ENCODE data around the gene CLECL1.
"Not testable (repeated sequence)": the region's sequence is repeated elsewhere in the genome, so short reads cannot be mapped to it uniquely, and the experiment has no call there.

The CLECL1 gene

GRCh38 chr12:9752145-9752933, 19.4 kb upstream of the CLECL1 start:
- DNase-seq (ENCODE audit: insufficient read length, low spot score) (no peak), FAIRE-seq (peak; percentile 33)

- DNase-seq (ENCODE audit: insufficient read length, low spot score) (no peak), FAIRE-seq (peak; percentile 88)
Measured at GRCh38 chr12:9751204-9752144, 18.6 kb upstream of the CLECL1 start.

- FAIRE-seq, result peak; percentile 94
- no peak for DNase-seq (ENCODE audit: insufficient read length, low spot score)
Measured at GRCh38 chr12:9750276-9751203, 17.6 kb upstream of the CLECL1 start.

GRCh38 chr12:9749640-9750039, 16.7 kb upstream of the CLECL1 start:
- DNase-seq (ENCODE audit: insufficient read length, low spot score) (no peak), FAIRE-seq (no peak)

- DNase-seq (ENCODE audit: insufficient read length, low spot score) (no peak), FAIRE-seq (peak; percentile 79)
Measured at GRCh38 chr12:9745199-9745598, 12.3 kb upstream of the CLECL1 start.

GRCh38 chr12:9742661-9743060, 9.8 kb upstream of the CLECL1 start:
- DNase-seq (ENCODE audit: insufficient read length, low spot score) (no peak), FAIRE-seq (peak; percentile 98)

- no peak for DNase-seq (ENCODE audit: insufficient read length, low spot score)
- peak; percentile 99 for FAIRE-seq
Measured at GRCh38 chr12:9741726-9742125, 8.8 kb upstream of the CLECL1 start.

- DNase-seq (ENCODE audit: insufficient read length, low spot score), result no peak
- FAIRE-seq, result peak; percentile 90
Measured at GRCh38 chr12:9740106-9740750, 7.3 kb upstream of the CLECL1 start.

GRCh38 chr12:9739404-9740105, 6.7 kb upstream of the CLECL1 start:
- FAIRE-seq; DNase-seq (ENCODE audit: insufficient read length, low spot score): not testable (repeated sequence)

- not testable (repeated sequence) for DNase-seq (ENCODE audit: insufficient read length, low spot score); FAIRE-seq
Measured at GRCh38 chr12:9738905-9739304, 6.0 kb upstream of the CLECL1 start.

- DNase-seq (ENCODE audit: insufficient read length, low spot score), result no peak
- peak; percentile 91 for FAIRE-seq
Measured at GRCh38 chr12:9736936-9737705, 4.2 kb upstream of the CLECL1 start.

GRCh38 chr12:9735601-9736000, 2.7 kb upstream of the CLECL1 start:
- FAIRE-seq (peak; percentile 59), DNase-seq (ENCODE audit: insufficient read length, low spot score) (no peak)

GRCh38 chr12:9731797-9732196, 1.1 kb downstream of the CLECL1 start:
- no peak for FAIRE-seq
- no peak for DNase-seq (ENCODE audit: insufficient read length, low spot score)

GRCh38 chr12:9731393-9731792, 1.5 kb downstream of the CLECL1 start:
- DNase-seq (ENCODE audit: insufficient read length, low spot score) (no peak), FAIRE-seq (no peak)

GRCh38 chr12:9730591-9730990, 2.3 kb downstream of the CLECL1 start:
- FAIRE-seq (no peak), DNase-seq (ENCODE audit: insufficient read length, low spot score) (no peak)

- peak; percentile 85 for FAIRE-seq
- no peak for DNase-seq (ENCODE audit: insufficient read length, low spot score)
Measured at GRCh38 chr12:9730011-9730410, 2.9 kb downstream of the CLECL1 start.

GRCh38 chr12:9729082-9729481, 3.8 kb downstream of the CLECL1 start:
- DNase-seq (ENCODE audit: insufficient read length, low spot score) (no peak), FAIRE-seq (peak; percentile 23)

- DNase-seq (ENCODE audit: insufficient read length, low spot score) (no peak), FAIRE-seq (peak; percentile 71)
Measured at GRCh38 chr12:9727813-9728212, 5.1 kb downstream of the CLECL1 start.
